AG08395 (cell line): ENCODE measurements around the gene AKAP6.

Experiments
- DNase-seq: peaks from one replicate; pipeline ENCODE4 v3.0.0; 2012; ENCODE audit warnings: mixed read lengths, low spot score

The AKAP6 gene

DNA sequence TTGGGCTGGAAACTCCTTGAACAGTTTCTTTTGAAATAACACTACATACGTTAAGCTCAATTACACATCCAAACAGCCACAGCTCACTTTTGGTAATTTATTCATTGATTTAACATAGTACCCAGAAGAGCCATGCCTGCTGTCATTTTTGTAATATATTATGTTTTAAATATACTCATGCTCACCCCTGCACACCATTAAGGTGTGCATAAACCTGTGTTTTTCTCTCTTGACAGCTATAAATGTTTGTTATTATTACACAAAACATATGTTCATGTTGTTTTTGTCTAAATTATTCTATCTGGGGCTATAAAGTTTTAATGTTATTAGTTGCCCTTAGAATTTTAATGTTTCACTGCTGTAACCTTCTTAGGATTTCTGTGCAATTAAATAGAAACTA, 296.1 kb downstream of the AKAP6 start:
- DNase-seq, result no peak

GRCh38 chr14:32627545-32628298, 298.6 kb downstream of the AKAP6 start:
- DNase-seq, result no peak

DNA sequence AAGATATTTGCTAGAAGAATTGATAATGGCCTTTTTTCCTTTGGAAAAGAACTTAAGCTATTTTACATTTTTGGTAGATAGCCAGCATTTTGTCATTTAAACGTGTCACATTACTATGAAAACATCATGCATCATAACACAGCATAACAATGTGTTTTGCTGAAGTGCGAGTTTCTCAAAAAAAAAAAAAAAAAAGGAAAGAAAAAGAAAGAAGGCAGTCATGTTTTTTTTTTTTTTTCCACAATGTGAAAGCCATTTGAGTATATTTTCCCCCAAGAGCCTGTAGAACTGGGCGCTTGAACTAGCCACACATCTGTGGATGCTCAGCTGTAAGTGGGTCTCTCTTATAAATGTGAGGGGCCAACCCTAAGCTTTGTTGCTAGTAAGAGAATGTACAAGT, 300.1 kb downstream of the AKAP6 start:
- DNase-seq, result no peak

DNA sequence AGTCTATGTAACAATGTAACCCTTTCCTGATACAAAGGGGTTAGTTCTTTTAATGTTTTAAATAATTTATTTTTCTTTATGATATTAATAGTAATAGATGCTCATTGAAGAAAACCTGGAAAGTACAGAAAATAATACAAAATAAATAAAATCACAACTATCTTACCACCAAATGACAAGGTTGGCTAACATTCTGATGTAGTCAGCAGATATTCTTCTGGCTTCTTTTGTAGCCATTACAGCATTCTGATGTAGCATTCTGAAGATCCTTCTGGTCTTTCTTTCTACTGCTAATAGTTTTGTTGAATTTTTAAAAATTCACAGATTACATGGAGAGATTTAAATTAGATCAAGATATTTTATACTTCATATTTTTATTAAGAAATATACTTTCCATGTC, 301.6 kb downstream of the AKAP6 start:
- no peak for DNase-seq

DNA sequence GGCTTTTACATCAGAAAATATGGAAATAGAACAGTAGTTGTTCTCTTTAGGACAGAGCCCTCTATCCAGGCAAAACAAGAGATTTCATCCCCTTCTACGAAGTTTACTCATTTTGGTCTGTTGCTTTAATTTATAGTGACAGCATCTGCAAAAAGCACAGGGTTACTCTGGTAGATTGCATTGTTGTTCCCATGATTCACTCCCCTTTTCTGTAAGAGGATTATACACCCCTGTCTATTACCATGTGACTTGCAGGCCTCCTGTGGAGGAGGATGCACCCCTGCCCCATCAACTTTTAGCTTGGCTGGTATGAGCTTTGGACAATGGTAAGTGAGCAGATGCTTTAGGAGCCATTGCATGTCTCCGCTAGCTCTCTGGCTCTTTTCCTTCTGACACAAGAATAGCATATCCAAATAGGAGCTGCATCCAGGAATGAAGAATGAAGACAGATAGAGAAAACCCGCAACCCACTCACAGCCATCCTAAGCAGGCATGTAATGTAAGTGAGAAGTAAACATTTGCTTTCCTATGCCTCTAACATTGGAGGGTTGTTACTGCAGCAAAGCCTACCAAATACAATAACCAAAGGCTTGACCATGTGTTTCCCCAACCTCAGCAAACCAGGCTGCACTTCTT, 304.2 kb downstream of the AKAP6 start:
- DNase-seq, result no peak

DNA sequence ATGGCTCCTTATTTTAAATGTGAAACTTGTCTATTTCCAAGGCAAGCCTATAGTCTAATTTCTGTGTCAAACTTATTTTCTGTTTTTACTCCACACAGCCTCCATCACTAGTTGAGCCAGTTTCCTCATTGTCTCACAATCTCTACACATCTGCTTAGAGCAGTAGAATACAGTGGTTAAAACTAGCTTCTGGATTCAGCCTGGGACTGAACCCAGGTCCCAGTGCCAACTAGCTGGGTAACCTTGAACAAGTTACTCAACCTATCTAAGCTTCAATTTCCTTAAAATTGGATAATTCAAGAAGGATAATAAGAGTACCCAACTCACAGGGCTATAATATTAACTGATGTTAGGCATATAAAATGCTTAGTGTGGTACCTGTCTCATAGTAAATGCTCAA, 304.8 kb downstream of the AKAP6 start:
- DNase-seq, result no peak

DNA sequence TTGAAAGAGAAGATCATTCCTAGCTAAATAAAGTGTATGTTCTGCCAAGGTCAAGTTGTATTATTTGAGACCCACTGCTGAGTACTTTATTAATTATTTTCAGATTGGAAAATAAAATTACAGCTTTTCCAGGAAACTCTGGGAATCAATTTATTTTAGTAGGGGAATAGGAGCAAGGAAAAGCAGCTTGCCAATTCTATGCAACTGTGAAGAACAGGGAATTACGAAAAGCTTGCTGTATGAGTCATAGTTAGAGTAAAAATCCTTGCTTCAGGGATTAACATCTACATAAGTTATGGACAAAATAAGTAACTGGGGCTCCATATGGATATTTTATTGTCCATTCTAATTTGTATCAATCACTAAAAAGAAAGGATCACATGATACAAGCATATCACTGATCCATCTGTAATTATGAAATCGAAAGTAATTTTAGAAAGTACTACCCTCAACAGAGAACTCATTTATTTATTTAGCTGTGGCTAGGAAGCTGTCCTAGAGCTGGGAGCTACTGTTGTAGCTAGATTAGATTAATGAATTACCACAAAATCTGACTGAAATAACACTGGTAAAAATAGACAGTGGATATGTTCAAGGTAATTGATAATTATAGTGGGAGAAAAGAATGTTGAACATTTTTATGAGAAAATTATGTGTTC, 306.1 kb downstream of the AKAP6 start:
- peak; percentile 44 for DNase-seq

DNA sequence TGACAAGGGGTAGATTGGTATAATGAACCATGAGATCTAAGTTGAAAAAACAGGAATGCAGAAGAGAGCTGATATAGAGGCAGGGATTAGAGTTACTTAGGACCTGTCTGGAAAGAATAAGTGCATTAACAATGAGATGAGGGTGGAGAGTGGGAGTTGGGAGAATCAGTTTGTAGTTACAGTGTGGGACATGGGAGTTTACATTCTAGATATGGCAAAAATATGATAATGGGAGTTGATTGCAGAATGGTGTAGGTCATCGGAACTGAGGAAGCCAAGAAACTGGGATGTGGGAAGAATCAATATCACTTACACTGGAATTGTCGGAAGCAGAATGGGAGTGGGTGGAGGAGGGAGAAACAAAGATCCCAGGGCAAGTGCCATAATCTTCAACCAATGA, 308.5 kb downstream of the AKAP6 start:
- no peak for DNase-seq

DNA sequence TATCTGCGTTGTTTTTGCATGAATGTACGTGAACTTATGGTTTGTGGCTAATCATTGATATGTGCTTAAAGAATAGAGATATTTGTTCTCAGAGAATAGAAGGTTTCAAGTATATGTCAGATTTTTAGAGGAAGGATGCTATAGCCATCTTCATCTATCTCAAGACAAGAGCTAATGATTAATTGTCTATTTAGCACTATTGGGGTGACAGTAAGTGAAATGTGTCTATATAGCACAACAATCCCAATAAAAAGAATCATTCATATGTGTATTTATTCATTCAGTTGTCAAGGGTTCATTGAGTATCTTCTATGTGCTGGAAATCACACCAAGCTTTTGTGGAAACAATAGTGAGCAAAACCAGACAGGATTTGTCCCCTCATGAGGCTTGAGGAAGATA, 310.1 kb downstream of the AKAP6 start:
- no peak for DNase-seq

DNA sequence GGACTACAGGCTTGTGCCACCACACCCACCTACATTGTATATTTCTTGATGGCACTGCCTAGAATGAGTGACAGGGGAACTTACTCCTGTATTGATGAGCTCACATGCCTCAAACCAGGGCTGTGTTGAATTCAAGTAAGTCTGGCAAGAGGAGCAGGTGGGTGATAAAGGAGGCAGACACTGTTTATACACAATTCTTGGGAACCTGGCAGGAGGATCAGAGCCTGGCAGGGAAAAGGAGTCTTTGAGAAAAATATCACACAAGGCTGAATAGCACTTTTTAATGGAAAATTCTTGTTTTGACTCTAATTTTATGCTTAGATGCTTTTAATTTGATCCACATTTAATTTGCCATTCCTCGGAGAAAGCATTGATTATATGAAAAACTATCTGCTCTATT, 316.5 kb downstream of the AKAP6 start:
- DNase-seq, result no peak

- peak; percentile 9 for DNase-seq
Observed at GRCh38 chr14:32648434-32648833, 319.3 kb downstream of the AKAP6 start.

DNA sequence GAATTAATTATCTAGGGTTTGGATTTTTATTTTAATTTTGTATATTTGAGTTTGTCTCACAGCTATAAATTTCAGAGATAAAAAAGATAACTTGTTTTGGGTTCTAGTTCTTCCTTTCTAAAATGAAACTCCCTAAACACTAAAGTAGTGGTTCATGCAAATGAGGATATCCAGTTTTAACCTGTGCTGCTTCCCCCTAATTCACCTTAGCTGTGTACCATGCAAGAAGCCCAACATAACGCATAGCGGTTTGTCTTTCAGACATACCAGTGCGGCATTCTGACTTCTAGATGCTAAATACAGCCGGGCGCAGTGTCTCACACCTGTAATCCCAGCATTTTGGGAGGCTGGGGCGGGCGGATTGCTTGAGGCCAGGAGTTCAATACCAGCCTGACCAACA, 320.9 kb downstream of the AKAP6 start:
- no peak for DNase-seq

GRCh38 chr14:32650665-32651064, 321.6 kb downstream of the AKAP6 start:
- DNase-seq, result no peak

DNA sequence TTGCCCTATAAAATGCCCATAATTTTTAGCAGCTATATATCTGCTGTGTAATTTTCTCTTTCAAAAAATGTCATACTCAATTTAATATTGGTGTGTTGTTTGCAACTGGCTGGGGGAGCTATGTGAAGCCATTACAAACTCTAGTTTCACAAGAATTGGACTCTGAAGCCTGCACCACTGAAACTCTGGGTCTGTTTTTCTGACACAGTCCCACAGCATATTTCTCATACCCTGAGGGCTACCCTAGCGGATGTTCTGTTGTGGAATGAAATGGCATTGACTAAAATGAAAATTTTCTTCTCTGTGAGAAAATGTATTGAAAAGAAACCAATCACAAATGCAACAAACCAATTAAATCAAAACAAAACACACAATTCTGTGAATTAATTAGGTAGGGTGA, 325.0 kb downstream of the AKAP6 start:
- DNase-seq, result no peak

GRCh38 chr14:32656601-32657000, 327.5 kb downstream of the AKAP6 start:
- no peak for DNase-seq

GRCh38 chr14:32657081-32657480, 328.0 kb downstream of the AKAP6 start:
- peak; percentile 59 for DNase-seq

DNA sequence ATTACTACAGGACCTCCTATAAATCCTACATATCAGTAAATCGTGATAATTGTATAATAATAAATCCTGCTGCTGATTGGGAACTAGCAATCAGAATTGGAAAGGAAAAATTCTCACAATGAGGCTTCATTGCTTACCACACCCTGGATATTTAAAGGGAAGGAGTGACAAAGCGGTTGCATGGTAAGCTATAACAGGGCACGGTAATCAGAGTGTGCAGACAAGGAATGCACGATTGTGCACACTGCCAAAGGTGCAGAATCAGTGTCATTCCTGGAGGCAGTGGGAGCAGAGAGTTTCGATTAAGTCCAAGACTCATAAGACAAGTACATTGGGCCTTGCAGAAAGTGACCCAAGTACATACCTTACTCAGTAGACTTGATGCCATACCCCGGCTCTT, 332.1 kb downstream of the AKAP6 start:
- DNase-seq, result no peak

GRCh38 chr14:32662211-32662610, 333.1 kb downstream of the AKAP6 start:
- peak; percentile 51 for DNase-seq

DNA sequence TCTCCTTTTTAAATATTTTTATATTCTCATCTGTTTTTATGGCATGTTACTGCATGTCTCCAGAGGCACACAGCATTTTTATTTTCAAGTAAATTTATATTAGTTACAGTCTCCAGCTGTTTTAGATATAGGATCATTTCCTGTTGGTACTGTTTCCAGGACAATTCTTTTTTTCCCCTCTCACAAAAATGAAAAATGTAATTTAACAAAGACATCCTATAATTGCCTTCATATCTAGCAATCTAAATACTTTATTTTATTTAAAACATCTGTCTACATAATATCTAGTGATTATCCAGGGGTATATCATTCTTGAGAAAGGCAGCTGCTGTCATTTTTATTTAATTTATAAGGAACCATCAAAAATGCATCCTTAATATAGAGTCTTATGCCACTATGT, 337.2 kb downstream of the AKAP6 start:
- DNase-seq, result no peak

GRCh38 chr14:32667287-32667686, 338.2 kb downstream of the AKAP6 start:
- DNase-seq, result no peak

- DNase-seq, result no peak
Observed at GRCh38 chr14:32667791-32668190, 338.7 kb downstream of the AKAP6 start.

DNA sequence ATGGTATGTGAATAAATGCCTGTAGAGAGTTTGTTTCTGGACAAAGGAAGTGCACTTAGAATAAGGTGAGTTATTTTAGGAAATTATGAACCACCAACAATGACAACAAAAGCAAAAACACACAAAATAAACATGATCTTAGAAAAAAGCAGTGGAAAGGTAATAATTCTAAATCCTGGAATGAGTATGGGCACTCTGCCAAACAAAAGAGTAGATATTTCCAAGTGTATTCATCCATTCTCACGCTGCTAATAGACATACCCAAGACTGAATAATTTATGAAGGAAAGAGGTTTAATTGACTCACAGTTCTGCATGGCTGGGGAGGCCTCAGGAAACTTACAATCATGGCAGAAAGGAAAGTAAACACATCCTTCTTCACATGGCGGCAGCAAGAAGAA, 340.3 kb downstream of the AKAP6 start:
- no peak for DNase-seq

GRCh38 chr14:32675433-32675832, 346.3 kb downstream of the AKAP6 start:
- DNase-seq, result no peak
